Dendritic cell treated with granulocyte-macrophage colony-stimulating factor and Interleukin-4, amounts not matched to agents 40 ng/mL and 50 ng/mL, for 4 days (primary cell): Measurements from ENCODE around the gene PAPOLA.
A peak's percentile ranks its signal among the peaks of the same experiment; 100 is the strongest.

Experiments used
- H3K27ac Mint-ChIP-seq: one replicate; pipeline ENCODE4 v1.8.0; 2022; ENCODE audit warnings: mild to moderate bottlenecking, mixed read lengths
- H3K27me3 Mint-ChIP-seq: one replicate; pipeline ENCODE4 v1.8.0; 2022; ENCODE audit warnings: mild to moderate bottlenecking, mixed read lengths
- H3K36me3 Mint-ChIP-seq: one replicate; pipeline ENCODE4 v1.8.0; 2022; ENCODE audit warnings: low read depth, mixed read lengths
- H3K4me1 Mint-ChIP-seq: one replicate; pipeline ENCODE4 v1.8.0; 2022; ENCODE audit warnings: low read depth, mixed read lengths
- H3K4me3 Mint-ChIP-seq: one replicate; pipeline ENCODE4 v1.8.0; 2022; ENCODE audit warnings: mild to moderate bottlenecking, moderate library complexity, mixed read lengths
- H3K9me3 Mint-ChIP-seq: one replicate; pipeline ENCODE4 v1.8.0; 2022; ENCODE audit warnings: mixed read lengths
- intact Hi-C: fragments of 100-400 bp; cut with micrococcal nuclease; formaldehyde crosslinking; loops from one replicate; pipeline ENCODE4 v1.15.0; 2022

Gene PAPOLA

DNA sequence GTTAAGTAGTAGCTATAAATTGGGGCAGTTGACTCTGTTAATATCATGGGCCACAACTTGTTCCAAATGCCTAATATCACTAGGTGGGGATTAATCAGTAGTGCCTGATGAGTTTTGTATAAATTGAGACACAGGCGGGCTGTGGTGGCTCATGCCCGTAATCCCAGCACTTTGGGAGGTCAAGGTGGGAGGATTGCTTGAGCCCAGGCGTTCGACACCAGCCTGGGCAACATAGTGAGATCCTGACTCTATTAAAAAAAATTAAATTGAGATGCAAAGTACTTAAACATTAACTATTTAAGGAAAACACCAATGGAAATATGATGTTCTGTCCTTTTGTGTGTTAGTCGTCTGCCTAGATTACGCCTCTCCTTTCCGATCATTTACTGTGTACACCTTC, 9.0 kb downstream of the PAPOLA start:
- Mint-ChIP-seq H3K27me3 (no peaks in the 10 kb centered on the region), H3K9me3 (no peaks in the 10 kb centered on the region), H3K36me3 (peaks cover under 1% of the 10 kb centered on the region), H3K27ac (no peak overlapping the region), H3K4me1 (peaks cover 45% of the 10 kb centered on the region), H3K4me3 (no peak overlapping the region)
- intact Hi-C loops = no loop called here

DNA sequence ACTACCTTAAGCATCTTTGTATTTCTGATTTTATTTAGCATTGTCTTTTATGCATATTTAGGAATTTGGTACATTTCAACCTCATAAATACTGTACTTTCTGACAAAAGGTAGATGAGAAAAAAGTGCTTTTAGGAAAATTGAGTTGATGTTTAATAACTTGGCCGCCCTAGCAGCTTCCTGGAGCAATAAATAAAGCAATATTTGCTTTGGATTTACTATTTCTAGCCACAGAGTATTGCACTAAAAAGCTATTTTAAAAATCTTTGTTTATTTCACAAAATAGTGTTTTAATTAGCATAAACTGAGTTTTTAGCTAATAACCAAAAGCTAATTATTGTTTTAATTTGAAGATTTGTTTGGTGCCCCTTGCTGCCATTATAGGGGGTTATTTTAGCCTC, 9.5 kb downstream of the PAPOLA start:
- H3K4me3 Mint-ChIP-seq = no peak overlapping the region
- no peaks in the 10 kb centered on the region for H3K36me3 Mint-ChIP-seq
- intact Hi-C loops = no loop called here
- H3K4me1 Mint-ChIP-seq = peaks cover 42% of the 10 kb centered on the region
- H3K27me3 Mint-ChIP-seq = no peaks in the 10 kb centered on the region
- no peak overlapping the region for H3K27ac Mint-ChIP-seq
- H3K9me3 Mint-ChIP-seq = no peaks in the 10 kb centered on the region

DNA sequence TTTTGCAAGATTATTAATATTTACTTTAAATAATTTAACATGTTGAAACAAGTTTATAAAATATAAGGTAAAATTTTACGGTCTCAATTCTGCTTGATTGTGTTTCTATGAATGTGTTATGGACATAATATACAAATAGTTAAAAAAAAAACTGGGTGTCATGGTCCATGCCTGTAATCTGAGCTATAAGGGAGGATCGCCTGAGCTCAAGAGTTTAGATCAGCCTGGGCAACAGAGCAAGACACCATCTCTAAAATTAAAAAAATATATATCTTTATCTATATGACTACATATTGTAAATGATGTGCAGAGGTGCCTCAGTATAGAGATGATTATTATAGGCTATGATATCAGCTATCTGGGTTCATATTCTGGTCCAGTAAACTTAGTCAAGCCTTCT, 9.9 kb downstream of the PAPOLA start:
- no peak overlapping the region for H3K4me3 Mint-ChIP-seq

DNA sequence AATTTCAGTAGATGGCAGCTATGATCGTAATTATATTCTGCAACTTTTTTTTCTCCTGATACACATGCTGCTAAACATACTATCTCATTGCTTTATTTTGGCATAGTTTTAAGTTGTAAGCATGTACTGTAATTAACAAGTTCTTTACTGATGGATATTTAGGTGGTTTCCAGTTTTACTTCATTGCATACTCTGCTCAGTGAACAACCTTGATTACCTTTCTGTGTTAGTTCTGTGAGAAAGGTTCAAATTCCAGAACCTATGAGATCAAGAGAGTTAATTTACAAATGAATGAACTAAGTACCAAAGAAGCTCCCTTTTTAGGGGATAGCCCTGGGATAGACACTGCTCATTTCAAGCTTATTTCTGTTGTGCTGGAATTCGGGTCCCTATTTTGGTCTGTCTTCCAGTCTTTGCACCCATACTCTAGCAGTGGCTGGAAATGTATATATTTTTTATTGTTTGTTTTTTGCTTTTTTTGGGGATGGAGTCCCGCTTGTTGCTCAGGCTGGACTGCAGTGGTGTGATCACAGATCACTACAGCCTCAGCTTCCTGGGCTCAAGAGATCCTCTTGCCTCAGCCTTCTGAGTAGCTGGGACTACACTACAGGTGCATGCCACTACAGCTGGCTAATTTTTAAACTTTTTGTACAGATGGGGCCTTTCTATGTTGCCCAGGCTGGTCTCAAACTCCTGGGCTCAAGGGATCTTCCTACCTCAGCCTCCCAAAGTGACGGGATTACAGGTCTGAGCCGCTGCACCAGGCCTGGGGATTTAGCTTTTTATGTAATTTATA, 10.6 kb downstream of the PAPOLA start:
- Mint-ChIP-seq H3K4me3 (no peak overlapping the region), H3K27me3 (no peaks in the 10 kb centered on the region), H3K36me3 (no peaks in the 10 kb centered on the region), H3K9me3 (no peaks in the 10 kb centered on the region), H3K4me1 (peaks cover 42% of the 10 kb centered on the region), H3K27ac (no peak overlapping the region)
- intact Hi-C loops = no loop called here

More for the DNA sequence above, 9.9 kb downstream of the PAPOLA start:
- Mint-ChIP-seq H3K9me3 (no peaks in the 10 kb centered on the region), H3K4me1 (peaks cover 42% of the 10 kb centered on the region), H3K27me3 (no peaks in the 10 kb centered on the region), H3K36me3 (no peaks in the 10 kb centered on the region), H3K27ac (no peak overlapping the region)
- intact Hi-C loops = no loop called here

- H3K4me3 Mint-ChIP-seq = peak overlapping the region; percentile 23
- H3K27ac Mint-ChIP-seq = peak overlapping the region; percentile 58
- H3K9me3 Mint-ChIP-seq = no peaks in the 10 kb centered on the region
- H3K27me3 Mint-ChIP-seq = no peaks in the 10 kb centered on the region
- intact Hi-C loops = no loop called here
- H3K4me1 Mint-ChIP-seq = peaks cover 37% of the 10 kb centered on the region
- no peaks in the 10 kb centered on the region for H3K36me3 Mint-ChIP-seq
These were observed 12.5 kb downstream of the PAPOLA start for GRCh38 chr14:96514694-96515093.

DNA sequence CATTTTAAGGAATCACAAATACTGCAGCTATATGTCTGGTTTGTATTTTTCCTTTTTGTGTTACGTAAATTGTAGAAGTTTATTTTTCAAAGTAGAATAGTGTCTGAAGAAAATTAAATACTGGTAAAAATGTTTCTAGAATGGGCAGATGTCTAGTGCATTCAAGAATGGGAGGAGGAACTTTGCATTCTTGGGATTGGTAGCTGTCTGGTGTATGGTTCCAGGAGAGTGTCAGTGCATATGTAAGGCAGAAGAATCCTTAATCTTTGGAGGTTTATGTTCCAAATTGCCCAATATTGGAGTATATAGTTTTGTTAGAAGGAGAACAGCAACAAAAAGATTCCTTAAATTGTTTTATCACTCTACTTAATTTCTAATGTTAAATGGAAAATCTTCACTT, 13.5 kb downstream of the PAPOLA start:
- no peak overlapping the region for H3K27ac Mint-ChIP-seq
- H3K4me1 Mint-ChIP-seq = peaks cover 37% of the 10 kb centered on the region

GRCh38 chr14:96516351-96516750, 14.2 kb downstream of the PAPOLA start:
- H3K4me3 Mint-ChIP-seq = no peak overlapping the region
- H3K27ac Mint-ChIP-seq = no peak overlapping the region
- H3K36me3 Mint-ChIP-seq = peaks cover 8% of the 10 kb centered on the region
- no peaks in the 10 kb centered on the region for H3K27me3 Mint-ChIP-seq
- H3K4me1 Mint-ChIP-seq = peaks cover 33% of the 10 kb centered on the region
- intact Hi-C loops = no loop called here
- no peaks in the 10 kb centered on the region for H3K9me3 Mint-ChIP-seq

More for the DNA sequence above, 13.5 kb downstream of the PAPOLA start:
- H3K27me3 Mint-ChIP-seq = no peaks in the 10 kb centered on the region
- no peak overlapping the region for H3K4me3 Mint-ChIP-seq
- intact Hi-C loops = no loop called here
- H3K9me3 Mint-ChIP-seq = no peaks in the 10 kb centered on the region
- H3K36me3 Mint-ChIP-seq = peaks cover 5% of the 10 kb centered on the region

GRCh38 chr14:96519970-96520369, 17.8 kb downstream of the PAPOLA start:
- Mint-ChIP-seq H3K36me3 (peaks cover 38% of the 10 kb centered on the region), H3K4me1 (peaks cover 18% of the 10 kb centered on the region), H3K27ac (no peak overlapping the region), H3K4me3 (no peak overlapping the region), H3K27me3 (no peaks in the 10 kb centered on the region), H3K9me3 (no peaks in the 10 kb centered on the region)
- intact Hi-C loops = no loop called here

GRCh38 chr14:96525452-96525851, 23.3 kb downstream of the PAPOLA start:
- intact Hi-C loops = loop anchor here (5.0 kb wide), 1 partner anchor 37 kb away; no protein-coding TSS in a partner anchor
- Mint-ChIP-seq H3K4me3 (no peak overlapping the region), H3K27ac (no peak overlapping the region), H3K9me3 (no peaks in the 10 kb centered on the region), H3K4me1 (no peaks in the 10 kb centered on the region), H3K36me3 (peaks cover 82% of the 10 kb centered on the region), H3K27me3 (no peaks in the 10 kb centered on the region)

DNA sequence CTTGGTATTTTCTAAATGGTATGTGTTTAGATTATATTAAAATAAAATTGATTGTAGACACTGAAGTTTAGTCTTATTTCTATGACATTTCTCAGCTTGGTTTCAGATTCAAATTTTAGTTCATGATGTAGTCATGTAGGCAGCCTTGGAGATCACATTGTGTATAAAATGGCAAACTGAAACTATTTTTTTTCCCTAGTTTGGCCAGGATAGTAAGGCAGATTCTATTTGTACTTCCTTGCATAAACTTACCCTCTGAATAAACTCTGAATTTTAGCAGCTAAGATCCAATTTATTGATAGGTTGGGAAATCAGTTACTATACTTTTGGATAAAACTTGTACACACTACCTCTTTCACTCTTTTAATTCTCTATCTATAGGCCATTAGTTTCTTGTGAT, 30.4 kb downstream of the PAPOLA start:
- no peak overlapping the region for H3K27ac Mint-ChIP-seq
- no peak overlapping the region for H3K4me3 Mint-ChIP-seq
- intact Hi-C loops = loop anchor here (10.0 kb wide), 1 partner anchor 218 kb away; no protein-coding TSS in a partner anchor
- H3K9me3 Mint-ChIP-seq = no peaks in the 10 kb centered on the region
- no peaks in the 10 kb centered on the region for H3K27me3 Mint-ChIP-seq
- peaks cover 64% of the 10 kb centered on the region for H3K36me3 Mint-ChIP-seq
- H3K4me1 Mint-ChIP-seq = no peaks in the 10 kb centered on the region

DNA sequence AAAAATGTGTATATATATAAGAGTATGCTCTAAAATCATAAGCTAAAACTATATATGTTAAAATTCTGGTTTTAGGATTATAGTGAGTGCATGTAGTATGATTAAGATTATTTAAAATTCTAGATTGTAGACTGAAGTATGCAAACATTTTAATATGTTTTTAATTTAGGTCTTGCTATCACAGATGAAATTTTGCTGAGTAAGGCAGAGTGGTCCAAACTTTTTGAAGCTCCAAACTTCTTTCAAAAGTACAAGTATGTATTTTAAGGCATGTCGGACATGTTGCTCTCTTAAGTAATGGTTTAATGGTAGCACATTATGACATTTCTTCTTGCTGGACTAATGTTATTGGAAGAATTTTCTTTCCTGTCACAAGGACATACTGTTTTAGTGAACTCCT, 34.6 kb downstream of the PAPOLA start:
- no peaks in the 10 kb centered on the region for H3K9me3 Mint-ChIP-seq
- no peak overlapping the region for H3K4me3 Mint-ChIP-seq
- no peak overlapping the region for H3K27ac Mint-ChIP-seq
- H3K27me3 Mint-ChIP-seq = no peaks in the 10 kb centered on the region
- H3K36me3 Mint-ChIP-seq = peaks cover 37% of the 10 kb centered on the region
- intact Hi-C loops = loop anchor here (10.0 kb wide), 1 partner anchor 222 kb away; no protein-coding TSS in a partner anchor
- H3K4me1 Mint-ChIP-seq = no peaks in the 10 kb centered on the region

DNA sequence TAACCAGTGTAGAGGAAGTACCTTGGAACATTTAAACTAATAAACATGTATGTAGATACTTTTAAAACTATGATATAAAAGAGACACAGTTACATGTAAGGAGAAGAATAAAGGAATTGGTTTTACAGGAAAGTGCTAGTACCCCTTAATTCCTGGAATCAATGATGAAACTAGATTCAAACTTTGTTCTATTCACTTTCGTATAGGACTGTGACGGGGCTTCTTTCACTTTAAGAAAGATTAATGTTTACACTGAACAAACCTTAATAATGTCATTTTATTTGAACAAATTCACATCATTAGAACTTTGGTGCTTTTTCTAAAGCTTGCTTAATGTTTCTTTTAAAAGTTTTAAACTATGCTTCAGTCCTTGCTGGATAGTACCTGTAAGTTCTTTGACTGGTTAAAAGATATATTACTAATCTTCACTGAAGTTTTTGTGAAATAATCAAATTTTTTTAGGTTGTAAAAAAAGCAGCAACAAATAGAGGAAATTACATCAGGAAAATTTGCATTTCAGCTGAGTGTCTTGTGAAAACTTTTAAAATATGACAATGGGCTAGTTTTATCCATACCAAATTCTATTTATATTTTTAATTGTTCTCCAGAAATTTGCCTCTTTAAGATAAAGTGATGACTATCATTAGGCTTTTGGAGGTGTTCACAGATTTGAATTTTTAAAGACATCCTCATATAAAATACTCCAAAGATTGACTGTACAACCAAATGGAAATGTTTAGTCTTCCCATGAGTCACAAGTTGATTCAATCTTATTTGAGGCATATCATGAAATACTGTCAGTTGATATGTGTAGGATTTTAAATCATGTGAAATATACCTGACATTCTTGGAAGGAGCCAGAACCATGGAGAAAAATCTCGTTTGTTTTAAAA, 36.2 kb downstream of the PAPOLA start:
- Mint-ChIP-seq H3K36me3 (peaks cover 39% of the 10 kb centered on the region), H3K4me3 (no peak overlapping the region)
- intact Hi-C loops = loop anchor here (10.0 kb wide), 1 partner anchor 224 kb away; no protein-coding TSS in a partner anchor

GRCh38 chr14:96538990-96539317, 36.8 kb downstream of the PAPOLA start:
- no peaks in the 10 kb centered on the region for H3K27me3 Mint-ChIP-seq
- peaks cover 40% of the 10 kb centered on the region for H3K36me3 Mint-ChIP-seq
- H3K9me3 Mint-ChIP-seq = no peaks in the 10 kb centered on the region
- H3K27ac Mint-ChIP-seq = no peak overlapping the region
- no peaks in the 10 kb centered on the region for H3K4me1 Mint-ChIP-seq
- H3K4me3 Mint-ChIP-seq = no peak overlapping the region
- intact Hi-C loops = loop anchor here (10.0 kb wide), 1 partner anchor 224 kb away; no protein-coding TSS in a partner anchor

More for the DNA sequence above, 36.2 kb downstream of the PAPOLA start:
- H3K27ac Mint-ChIP-seq = no peak overlapping the region
- H3K9me3 Mint-ChIP-seq = no peaks in the 10 kb centered on the region
- H3K27me3 Mint-ChIP-seq = no peaks in the 10 kb centered on the region
- no peaks in the 10 kb centered on the region for H3K4me1 Mint-ChIP-seq

GRCh38 chr14:96554315-96554910, 52.2 kb downstream of the PAPOLA start:
- no peaks in the 10 kb centered on the region for H3K4me1 Mint-ChIP-seq
- no peak overlapping the region for H3K27ac Mint-ChIP-seq
- no peaks in the 10 kb centered on the region for H3K9me3 Mint-ChIP-seq
- no peak overlapping the region for H3K4me3 Mint-ChIP-seq
- H3K27me3 Mint-ChIP-seq = no peaks in the 10 kb centered on the region
- intact Hi-C loops = no loop called here
- H3K36me3 Mint-ChIP-seq = peaks cover 68% of the 10 kb centered on the region
